B cell (primary cell): Measurements from ENCODE around the gene PIGBOS1.

ENCODE experiments used
- CTCF ChIP-seq: fragments of 200-600 bp; IDR thresholded peaks from one replicate; pipeline ENCODE4 v1.8.0; 2022; ENCODE audit warnings: antibody characterized with exemption, mild to moderate bottlenecking
- EZH2 ChIP-seq: IDR thresholded peaks from 2 replicates; pipeline ENCODE4 v1.6.1; 2012; ENCODE audit warnings: borderline replicate concordance, low read depth, mild to moderate bottlenecking, moderate library complexity, low read length; ENCODE audit not compliant: insufficient read depth, poor library complexity, severe bottlenecking

- peak; percentile 93 for TF ChIP-seq CTCF
- no peak for TF ChIP-seq EZH2
These were observed 28.3 kb downstream of the PIGBOS1 start for GRCh38 chr15:55290528-55291057.
